HT-29 (cell line): ENCODE measurements around the gene TBC1D10A. TPM values are rescaled to one million over a fixed set of nuclear protein-coding genes. Genes with fewer than 3 reads are reported as not detected.

Experiments
- DNase-seq: peaks from one replicate; pipeline ENCODE4 v3.0.0-alpha.2; 2015; ENCODE audit warnings: low spot score
- total RNA-seq: library from RNA; depleted of rRNA; stranded (reverse); fragments of >200 nt; shearing (Covaris generic); gene quantifications from 2 replicates; pipeline ENCODE4 v1.2.3, GENCODE V29; 2014

The TBC1D10A gene
- total RNA-seq, 1 experiment from 2014 or later = 17.4 TPM

GRCh38 chr22:30267382-30268302 lies 59.1 kb downstream of the TBC1D10A start:
- DNase-seq = no peak

DNA sequence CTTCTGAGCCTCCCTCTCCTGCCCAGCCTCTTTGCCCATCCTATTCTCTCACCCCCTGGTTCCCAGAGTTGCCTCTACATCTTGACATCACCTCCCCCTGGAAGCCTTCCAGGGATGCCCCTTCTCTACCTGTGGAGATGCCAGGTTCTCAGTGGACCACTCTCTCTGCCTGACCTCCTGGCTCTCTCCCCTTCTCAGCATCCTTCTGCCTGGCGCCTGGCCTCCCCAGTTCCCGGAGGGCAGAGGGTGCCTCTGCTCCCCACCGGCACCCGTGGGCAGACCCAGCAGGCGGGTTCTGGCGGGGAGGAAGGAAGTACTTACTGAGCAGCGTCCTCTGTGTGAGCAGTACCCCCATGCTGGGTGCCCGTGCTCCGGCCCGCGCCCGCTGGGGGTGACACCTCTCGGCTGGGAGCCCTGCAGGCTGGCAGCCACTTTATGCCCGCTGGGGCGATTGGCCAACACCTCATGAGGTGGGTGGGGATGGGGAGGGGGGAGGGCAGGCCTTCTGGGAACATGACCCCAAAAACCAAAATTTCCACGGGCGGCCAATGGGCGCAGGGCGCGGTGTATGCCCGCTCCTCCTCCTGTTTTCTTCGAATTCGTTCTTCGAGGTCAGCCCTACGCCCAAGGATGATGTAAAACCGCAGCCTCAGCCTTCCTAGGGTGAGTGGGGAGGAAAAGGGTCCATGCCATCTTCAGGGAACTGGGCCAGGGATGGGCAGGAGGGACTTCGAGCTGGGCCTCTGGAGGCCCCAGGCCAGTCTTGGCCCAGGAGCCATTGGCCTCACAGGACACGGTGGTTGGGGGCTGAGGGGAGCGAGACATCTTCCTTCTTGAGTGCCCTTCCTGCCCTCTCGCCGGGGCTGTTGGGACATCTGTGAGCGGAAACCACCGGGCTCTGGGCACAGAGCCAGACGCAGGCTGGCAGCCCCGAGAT lies 60.0 kb downstream of the TBC1D10A start, which contains the start of gene OSM:
TSS of gene OSM (minus strand) at position 407 of the 937 bp plus-strand sequence. CDS start at position 355, 52 bp downstream.
- no peak for DNase-seq

DNA sequence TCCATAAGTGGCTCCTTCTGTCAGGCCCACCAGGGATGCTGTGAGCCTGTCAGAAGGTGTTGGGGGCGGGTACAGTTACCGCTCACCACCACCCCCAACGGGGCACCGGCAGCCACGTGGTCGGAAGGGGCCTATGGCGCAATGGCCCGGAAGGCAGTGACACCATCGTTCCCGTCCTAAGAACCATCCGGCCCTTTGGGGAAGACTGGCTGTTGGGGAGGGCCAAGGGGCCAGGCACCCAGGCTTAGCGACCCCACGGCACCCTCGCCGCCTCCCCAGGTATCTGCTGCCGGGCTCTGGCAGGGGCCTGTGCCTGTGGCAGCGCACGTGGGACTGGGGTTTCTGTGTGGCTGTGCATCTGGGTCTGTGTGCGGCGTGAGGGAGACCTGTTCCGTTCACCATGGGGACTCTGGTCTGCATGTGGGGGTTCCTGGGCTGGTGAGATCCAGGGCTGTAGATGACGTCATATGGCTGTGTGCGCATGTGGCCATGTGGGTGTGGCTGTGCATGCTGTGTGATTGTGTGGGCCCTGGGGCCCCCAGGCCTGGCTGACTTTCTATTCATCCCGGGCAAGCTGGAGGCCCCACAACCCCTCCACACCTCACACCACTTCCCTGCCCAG lies 60.8 kb downstream of the TBC1D10A start:
- no peak for DNase-seq

DNA sequence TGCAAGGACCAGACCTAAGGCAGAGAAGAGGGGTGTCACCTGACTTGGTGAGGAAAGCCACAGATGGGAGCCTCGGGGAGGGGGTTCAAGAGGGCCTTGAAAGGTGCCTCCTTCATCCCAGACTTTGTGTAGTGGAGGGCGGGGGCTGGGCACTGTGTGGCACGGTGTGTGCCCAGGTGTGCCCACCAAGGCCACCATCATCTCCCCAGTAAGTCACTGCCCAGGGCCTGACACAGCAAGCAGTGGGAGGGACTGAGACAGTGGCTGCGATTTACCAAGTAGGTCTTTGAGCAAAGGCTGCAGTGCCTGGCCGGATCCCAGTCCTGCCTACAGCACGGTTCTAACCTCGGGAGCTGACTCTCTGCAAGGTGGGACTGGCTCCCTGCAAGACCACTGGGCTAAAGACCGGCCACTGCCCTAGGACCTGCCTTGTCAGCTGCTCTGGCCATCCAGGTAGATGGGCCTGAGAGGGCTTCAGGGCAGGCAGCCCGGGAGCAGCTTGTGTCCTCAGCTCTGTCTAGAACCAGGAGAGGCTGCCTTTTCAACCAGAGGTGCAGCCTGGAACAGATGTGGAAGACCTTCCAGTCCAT lies 61.5 kb downstream of the TBC1D10A start:
- DNase-seq = no peak

- no peak for DNase-seq
Measured at GRCh38 chr22:30263883-30264282, 62.9 kb downstream of the TBC1D10A start.

DNA sequence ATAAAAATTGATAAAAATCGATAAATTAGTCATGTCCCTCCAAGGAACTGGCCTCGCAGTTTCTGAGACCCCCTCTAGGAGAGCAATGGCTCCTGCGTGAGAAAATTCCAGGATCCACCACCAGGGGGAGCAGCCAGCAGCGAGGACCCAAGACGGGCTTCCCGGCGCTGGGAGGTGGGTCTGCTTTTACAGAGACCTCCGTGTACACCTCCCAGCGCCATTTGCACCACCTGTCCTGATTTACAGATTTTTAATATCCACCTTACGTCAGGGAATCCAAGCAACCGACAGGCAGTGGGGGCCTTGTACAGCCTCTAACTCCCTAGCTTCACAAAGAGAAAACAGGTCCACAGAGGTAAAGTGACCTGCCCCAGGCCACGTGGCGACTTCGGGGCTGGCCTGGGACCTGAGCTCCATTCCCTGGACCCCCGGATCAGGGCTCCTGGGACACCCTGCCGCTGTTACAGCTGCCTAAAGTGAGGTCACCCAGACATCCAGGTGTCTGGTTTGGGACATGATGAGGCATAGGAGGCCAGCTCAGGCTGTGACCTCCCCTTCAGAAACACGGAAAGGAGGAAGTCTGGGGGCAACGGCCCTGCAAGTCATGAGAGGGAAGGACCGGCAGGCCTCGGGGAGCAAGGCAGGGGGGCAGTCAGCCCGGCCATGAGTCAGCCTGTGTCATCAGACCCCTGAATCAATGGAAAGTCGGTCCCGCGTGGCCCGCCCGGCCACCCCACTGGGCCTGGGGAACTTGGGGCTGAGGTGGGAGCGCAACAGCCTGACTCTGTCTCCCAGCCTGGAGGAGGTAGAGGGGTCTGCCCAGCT lies 63.6 kb downstream of the TBC1D10A start:
- peak; percentile 58 for DNase-seq

GRCh38 chr22:30262112-30262511 lies 64.6 kb downstream of the TBC1D10A start:
- DNase-seq = no peak

DNA sequence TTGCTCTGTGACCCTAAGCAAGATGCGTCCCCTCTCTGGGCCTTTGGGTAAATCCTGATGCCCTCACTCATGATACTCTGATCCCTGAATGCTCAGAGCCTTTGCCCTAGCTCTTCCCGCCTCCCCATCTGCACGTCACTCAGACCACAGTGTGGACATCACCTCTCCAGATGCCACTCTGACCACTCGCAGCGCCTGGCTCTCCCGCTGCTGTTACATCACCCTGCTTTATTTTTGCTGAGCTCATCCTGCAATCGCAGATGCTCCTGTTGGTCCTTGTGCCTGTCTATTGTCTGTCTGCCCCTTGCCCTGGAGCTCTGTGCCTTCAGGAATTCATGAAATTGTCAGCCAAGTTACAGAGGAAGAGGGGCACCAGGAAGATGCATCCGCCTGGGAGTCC lies 65.6 kb downstream of the TBC1D10A start:
- no peak for DNase-seq

DNA sequence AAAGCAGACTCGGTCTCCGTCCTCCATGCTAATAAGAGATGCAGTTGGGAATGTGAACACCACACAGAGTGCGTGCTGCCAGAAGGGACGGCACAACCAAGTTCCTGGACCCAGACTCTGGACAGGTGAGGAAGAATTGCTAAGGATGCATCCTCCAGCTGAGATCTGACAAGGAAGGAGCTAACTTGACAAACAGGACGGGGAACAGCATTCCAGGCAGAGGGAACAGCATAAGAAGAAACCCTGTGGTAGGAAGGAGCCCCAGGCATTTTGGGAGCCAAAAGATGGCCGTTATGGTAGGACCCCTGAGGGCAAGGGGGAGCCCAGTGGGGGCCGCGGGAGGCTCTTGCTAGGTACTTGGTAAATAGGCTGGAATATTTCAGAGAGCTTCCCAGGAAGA lies 66.1 kb downstream of the TBC1D10A start:
- DNase-seq = no peak

DNA sequence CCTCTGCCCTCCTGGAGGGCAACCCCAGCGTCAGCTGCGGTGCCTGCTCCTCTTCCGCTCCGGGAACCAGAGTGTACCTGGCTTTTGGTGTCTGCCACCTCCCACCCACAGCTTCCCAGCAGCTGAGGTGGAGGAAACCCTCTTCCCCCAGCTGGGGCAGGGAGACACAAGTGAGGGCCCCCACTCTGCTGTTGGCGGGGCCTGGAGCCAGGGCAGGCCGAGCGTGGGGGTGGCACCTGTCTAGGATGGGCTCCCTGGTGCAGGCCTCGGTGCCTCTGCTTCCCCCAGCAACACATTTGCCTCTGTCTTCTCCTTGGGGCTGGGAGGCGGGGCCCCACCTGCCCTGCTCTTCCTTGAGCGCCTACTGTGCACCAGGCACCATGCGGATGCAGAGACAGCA lies 66.5 kb downstream of the TBC1D10A start:
- DNase-seq = no peak

DNA sequence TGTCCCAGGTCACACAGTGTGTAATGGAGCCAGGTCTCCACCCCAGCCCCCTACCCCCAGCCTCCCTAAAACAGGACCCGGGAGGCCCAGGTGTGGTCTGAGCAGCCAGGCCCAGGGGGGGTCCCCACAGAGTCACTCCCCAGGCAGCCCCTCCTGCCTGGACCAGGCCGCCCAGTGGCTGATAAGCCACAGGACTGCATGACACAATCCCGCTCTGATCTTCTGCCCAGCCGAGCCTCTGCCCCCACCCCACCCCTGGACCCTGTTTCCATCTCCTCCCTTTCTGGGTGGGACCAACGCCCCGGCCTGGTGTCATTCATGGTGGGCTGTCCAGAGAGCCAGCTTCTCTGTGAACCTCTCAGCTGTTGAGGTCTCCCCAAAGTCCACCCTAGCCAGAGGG lies 72.4 kb downstream of the TBC1D10A start:
- DNase-seq = no peak

DNA sequence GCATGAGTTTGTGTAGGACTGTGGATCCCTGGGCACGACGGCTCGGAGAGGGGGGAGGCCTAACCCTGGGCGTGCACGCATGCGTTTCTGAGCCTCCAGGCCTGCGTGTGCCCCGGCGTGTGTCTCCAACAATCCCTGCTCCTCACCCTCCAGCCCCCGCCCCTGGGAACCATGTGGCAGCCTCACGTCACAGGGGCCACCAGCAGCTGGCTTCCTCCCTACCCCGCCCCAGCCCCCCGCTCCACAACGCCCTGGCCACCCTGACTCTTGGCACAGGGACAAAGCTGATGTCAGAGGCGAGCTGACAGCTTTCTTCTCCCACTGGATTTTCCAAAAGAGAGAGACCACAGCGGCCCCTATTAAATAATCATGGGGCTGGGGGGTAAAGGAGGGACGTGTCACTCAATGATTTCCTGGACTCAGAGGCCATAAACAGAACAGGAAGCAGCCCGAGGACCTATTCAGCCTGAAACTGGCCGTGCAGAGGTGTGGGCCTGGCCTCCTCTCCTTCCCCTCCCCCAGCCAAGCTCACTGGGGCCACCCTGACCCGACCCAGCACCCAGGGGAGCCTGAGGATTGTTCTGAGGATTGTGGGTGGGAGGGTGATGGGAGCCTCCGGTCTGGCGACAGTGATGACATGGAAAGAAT lies 73.4 kb downstream of the TBC1D10A start:
- peak; percentile 47 for DNase-seq

GRCh38 chr22:30252411-30253204 lies 74.1 kb downstream of the TBC1D10A start:
- DNase-seq = peak; percentile 74

GRCh38 chr22:30251711-30252110 lies 75.0 kb downstream of the TBC1D10A start:
- DNase-seq = no peak

DNA sequence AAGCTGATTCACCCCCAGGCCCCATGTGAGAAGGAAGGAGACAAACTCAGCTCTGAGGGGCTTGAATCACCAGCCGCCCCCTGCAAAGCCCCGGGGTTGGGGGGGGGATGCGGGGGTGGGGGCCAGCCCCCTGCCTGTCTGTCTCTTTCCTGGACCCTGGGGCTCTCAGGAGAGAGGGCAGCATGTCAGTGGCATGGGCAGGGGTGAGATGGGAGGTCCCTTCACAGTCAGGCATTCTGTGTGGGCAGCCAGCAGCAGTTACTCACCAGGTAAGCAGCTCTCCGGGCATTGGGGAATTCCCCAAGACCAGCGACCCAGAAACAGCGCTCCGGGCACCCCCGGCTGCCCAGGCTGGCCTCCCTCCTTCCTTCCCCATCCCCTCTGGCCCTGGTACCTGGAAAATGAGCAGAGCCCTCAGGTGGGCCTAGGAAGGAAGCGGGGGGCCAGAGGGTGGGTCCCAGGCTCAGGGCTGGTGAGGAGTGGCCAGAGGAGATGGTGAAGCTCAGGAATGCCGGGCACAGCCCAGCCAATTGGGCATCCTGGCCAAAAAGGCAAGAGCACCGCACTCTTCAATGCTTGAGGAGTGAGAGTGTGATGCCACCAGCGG lies 76.0 kb downstream of the TBC1D10A start:
- peak; percentile 56 for DNase-seq

DNA sequence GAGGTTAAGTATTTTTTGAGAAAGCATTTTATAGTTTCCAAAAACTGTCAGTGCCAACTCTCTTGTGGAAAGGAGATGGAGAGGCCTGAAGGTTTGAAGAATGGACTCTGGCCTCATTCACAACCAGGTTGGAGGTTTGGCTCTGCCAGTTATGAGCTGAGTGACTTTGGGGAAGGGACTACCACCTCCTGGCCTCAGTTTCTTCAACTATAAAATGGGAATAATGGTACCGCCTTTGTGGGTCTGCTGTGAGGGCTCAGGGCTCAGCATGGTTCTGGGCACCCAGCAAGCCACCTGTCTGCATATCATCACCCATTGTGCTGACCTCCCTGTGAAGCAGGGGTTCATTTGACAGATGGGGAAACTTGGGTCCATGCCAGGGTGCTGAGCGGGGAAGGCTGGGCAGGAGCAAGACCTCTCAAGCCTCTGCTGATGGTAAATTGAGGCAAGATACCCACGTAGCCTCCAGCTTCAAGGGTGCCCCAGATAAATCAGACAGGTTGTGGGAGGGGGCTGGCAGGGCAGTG lies 76.6 kb downstream of the TBC1D10A start:
- no peak for DNase-seq

DNA sequence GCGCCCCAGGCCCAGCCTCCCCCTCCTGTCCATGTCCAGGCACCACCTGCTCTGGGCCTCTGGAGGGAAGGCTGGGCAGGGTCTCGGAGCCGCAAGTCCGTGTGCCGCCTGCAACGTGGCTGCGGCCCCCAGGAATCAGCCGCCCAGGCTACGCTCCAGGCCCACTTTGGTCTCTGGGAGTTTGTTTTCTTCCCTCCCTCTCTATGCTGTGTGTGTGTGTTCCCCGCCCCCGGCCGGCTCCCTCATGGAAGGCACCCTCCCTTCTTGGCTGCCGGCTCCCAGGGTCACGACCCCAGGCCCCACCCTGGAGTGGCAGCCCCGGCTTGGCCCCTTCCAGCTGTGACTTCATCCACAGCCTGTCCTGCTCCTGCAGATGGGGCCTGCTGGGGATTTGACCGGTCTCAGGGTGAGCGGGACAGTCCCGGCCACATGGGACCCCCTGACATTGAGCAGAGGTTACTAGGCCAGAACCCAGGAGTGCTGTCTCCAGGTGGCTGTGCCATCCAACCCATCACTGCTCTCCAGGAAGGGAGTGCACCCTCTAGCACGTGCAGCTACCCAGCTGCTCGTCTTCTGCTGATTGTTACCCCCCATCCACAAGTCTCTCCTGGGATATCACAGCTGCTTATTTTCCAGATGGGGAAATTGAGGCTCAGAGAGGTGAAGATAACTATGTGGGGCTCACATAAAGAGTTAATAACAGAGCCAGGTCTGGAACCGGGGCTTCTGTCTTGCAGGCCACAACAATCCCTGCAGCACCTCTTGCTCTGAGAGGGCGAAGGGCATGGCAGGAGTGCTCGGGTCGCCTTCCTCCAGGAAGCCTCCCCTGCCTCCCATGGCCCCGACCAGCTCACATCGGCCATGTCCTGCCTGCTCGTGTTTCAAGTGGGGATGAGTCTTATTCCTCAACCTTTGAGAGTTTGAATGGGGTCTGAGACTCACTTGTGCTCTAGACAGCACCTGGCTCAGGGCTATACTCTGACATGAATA lies 77.4 kb downstream of the TBC1D10A start:
- peak; percentile 35 for DNase-seq
